Chondrocyte (in vitro differentiated cells): ENCODE measurements around the gene PRAC2. TPM values are rescaled to one million over a fixed set of nuclear protein-coding genes. Genes with fewer than 3 reads are reported as not detected.

ENCODE experiments used
- DNase-seq: peaks from one replicate; pipeline ENCODE4 v3.0.0; 2021; ENCODE audit warnings: mixed read lengths, low spot score
- H3K27ac Mint-ChIP-seq: one replicate; pipeline ENCODE4 v1.8.0; 2021; ENCODE audit warnings: mild to moderate bottlenecking, moderate library complexity, mixed read lengths; ENCODE audit not compliant: unreplicated experiment
- H3K27me3 Mint-ChIP-seq: 2 replicates; pipeline ENCODE4 v1.8.0; 2021; ENCODE audit warnings: low read depth, mixed read lengths
- H3K36me3 Mint-ChIP-seq: 2 replicates; pipeline ENCODE4 v1.8.0; 2021; ENCODE audit warnings: low read depth, mixed read lengths
- H3K4me1 Mint-ChIP-seq: 2 replicates; pipeline ENCODE4 v1.8.0; 2021; ENCODE audit warnings: low read depth, mild to moderate bottlenecking, mixed read lengths
- H3K4me3 Mint-ChIP-seq: one replicate; pipeline ENCODE4 v1.8.0; 2021; ENCODE audit warnings: mild to moderate bottlenecking, moderate library complexity, mixed read lengths; ENCODE audit not compliant: unreplicated experiment
- H3K9me3 Mint-ChIP-seq: 2 replicates; pipeline ENCODE4 v1.8.0; 2021; ENCODE audit warnings: low read depth, mixed read lengths
- CTCF ChIP-seq: fragments of 200-600 bp; sonication (generic); IDR thresholded peaks from 2 replicates; pipeline ENCODE4 v1.5.0; 2021; ENCODE audit warnings: antibody characterized with exemption, mild to moderate bottlenecking, moderate library complexity
- total RNA-seq: library from RNA; stranded (reverse); gene quantifications from 3 replicates; pipeline ENCODE4 v1.2.1, GENCODE V29; 2021

Gene PRAC2
- total RNA-seq, 1 donor from 2014 or later = not detected

GRCh38 chr17:48760411-48760810, 37.4 kb downstream of the PRAC2 start:
- Mint-ChIP-seq H3K9me3 (no peaks in the 10 kb centered on the region), H3K4me1 (no peaks in the 10 kb centered on the region), H3K4me3 (no peak overlapping the region), H3K36me3 (no peaks in the 10 kb centered on the region), H3K27ac (no peak overlapping the region), H3K27me3 (peaks cover 83% of the 10 kb centered on the region)
- no peak for TF ChIP-seq CTCF
- DNase-seq = no peak

GRCh38 chr17:48761114-48761513, 38.1 kb downstream of the PRAC2 start:
- no peaks in the 10 kb centered on the region for H3K36me3 Mint-ChIP-seq
- DNase-seq = no peak
- no peak overlapping the region for H3K4me3 Mint-ChIP-seq
- no peaks in the 10 kb centered on the region for H3K4me1 Mint-ChIP-seq
- peaks cover 82% of the 10 kb centered on the region for H3K27me3 Mint-ChIP-seq
- no peak for TF ChIP-seq CTCF
- H3K27ac Mint-ChIP-seq = no peak overlapping the region
- no peaks in the 10 kb centered on the region for H3K9me3 Mint-ChIP-seq

- H3K27me3 Mint-ChIP-seq = peaks cover 58% of the 10 kb centered on the region
Observed at GRCh38 chr17:48767263-48767774, 44.3 kb downstream of the PRAC2 start.

GRCh38 chr17:48769009-48769675, 46.2 kb downstream of the PRAC2 start:
- Mint-ChIP-seq H3K27me3 (peaks cover 40% of the 10 kb centered on the region), H3K27ac (no peak overlapping the region), H3K9me3 (no peaks in the 10 kb centered on the region), H3K4me3 (no peak overlapping the region), H3K4me1 (no peaks in the 10 kb centered on the region), H3K36me3 (no peaks in the 10 kb centered on the region)
- TF ChIP-seq CTCF = no peak
- DNase-seq = no peak

More at GRCh38 chr17:48767263-48767774, 44.3 kb downstream of the PRAC2 start:
- DNase-seq = no peak
- H3K27ac Mint-ChIP-seq = no peak overlapping the region
- no peaks in the 10 kb centered on the region for H3K4me1 Mint-ChIP-seq
- no peak for TF ChIP-seq CTCF
- H3K9me3 Mint-ChIP-seq = no peaks in the 10 kb centered on the region
- no peaks in the 10 kb centered on the region for H3K36me3 Mint-ChIP-seq
- no peak overlapping the region for H3K4me3 Mint-ChIP-seq

GRCh38 chr17:48770954-48771353, 48.0 kb downstream of the PRAC2 start:
- H3K27ac Mint-ChIP-seq = no peak overlapping the region
- H3K9me3 Mint-ChIP-seq = peaks cover 3% of the 10 kb centered on the region
- no peak overlapping the region for H3K4me3 Mint-ChIP-seq
- no peaks in the 10 kb centered on the region for H3K4me1 Mint-ChIP-seq
- DNase-seq = no peak
- H3K36me3 Mint-ChIP-seq = no peaks in the 10 kb centered on the region
- peaks cover 32% of the 10 kb centered on the region for H3K27me3 Mint-ChIP-seq
- TF ChIP-seq CTCF = no peak
